Measurements from ENCODE around the gene GALK2.

Gene GALK2

DNA sequence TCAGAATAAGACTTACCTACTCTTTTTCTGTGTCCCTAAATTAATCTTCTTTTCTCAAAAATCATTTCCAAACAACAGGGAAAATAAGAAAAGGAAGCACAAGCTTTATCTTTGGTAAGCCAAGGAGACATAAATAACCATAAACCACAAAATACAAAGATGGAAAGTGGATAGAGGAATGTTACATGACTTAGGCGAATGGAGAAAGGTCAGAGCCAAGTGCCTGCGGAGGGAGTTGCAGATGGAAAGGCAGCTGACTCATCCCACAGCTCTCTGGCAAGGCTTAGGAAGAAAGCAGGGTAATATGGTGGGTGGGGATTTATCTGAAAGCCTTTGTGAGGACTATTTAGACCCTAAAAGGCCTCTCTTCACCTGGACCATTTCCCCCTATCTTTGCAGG is 72.8 kb downstream of the GALK2 start:
- ChIA-PET CTCF (no interaction called here), POLR2A (no interaction called here)
- no peak for TF ChIP-seq SP2 (tag by site-specific recombination; IDR thresholded peaks at IDR 0.05)
- no peak for TF ChIP-seq ZNF837 (tag by site-specific recombination; IDR thresholded peaks at IDR 0.05)
- TF ChIP-seq, protein P1, sequence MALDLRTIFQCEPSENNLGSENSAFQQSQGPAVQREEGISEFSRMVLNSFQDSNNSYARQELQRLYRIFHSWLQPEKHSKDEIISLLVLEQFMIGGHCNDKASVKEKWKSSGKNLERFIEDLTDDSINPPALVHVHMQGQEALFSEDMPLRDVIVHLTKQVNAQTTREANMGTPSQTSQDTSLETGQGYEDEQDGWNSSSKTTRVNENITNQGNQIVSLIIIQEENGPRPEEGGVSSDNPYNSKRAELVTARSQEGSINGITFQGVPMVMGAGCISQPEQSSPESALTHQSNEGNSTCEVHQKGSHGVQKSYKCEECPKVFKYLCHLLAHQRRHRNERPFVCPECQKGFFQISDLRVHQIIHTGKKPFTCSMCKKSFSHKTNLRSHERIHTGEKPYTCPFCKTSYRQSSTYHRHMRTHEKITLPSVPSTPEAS (tag by site-specific recombination; IDR thresholded peaks at IDR 0.05): no peak
- TF ChIP-seq ZNF23 (tag by site-specific recombination; IDR thresholded peaks at IDR 0.05; ENCODE audit: borderline replicate concordance): no peak
- TF ChIP-seq ZNF654 (tag by site-specific recombination; IDR thresholded peaks at IDR 0.05; ENCODE audit: low read depth): no peak
- no peak for TF ChIP-seq ZIC2 (tag by site-specific recombination; IDR thresholded peaks at IDR 0.05)
- TF ChIP-seq ZNF843 (tag by site-specific recombination; IDR thresholded peaks at IDR 0.05): no peak
- TF ChIP-seq, protein P2, sequence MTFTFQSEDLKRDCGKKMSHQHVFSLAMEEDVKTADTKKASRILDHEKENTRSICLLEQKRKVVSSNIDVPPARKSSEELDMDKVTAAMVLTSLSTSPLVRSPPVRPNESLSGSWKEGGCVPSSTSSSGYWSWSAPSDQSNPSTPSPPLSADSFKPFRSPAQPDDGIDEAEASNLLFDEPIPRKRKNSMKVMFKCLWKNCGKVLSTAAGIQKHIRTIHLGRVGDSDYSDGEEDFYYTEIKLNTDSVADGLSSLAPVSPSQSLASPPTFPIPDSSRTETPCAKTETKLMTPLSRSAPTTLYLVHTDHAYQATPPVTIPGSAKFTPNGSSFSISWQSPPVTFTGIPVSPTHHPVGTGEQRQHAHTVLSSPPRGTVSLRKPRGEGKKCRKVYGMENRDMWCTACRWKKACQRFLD (tag by site-specific recombination; IDR thresholded peaks at IDR 0.05): no peak
- TF ChIP-seq ZNF391 (tag by site-specific recombination; IDR thresholded peaks at IDR 0.05; ENCODE audit: borderline replicate concordance, low read depth): no peak
- TF ChIP-seq ZNF670 (tag by site-specific recombination; IDR thresholded peaks at IDR 0.05; ENCODE audit: low read depth): no peak
- no peak for TF ChIP-seq ZBTB20 (tag by site-specific recombination; IDR thresholded peaks at IDR 0.05)
- no peak for TF ChIP-seq ZFHX2 (tag by site-specific recombination; conservative IDR thresholded peaks at IDR 0.05)
- no peak for TF ChIP-seq ZNF324 (tag by site-specific recombination; IDR thresholded peaks at IDR 0.05)
- TF ChIP-seq ZNF138 (tag by site-specific recombination; IDR thresholded peaks at IDR 0.05; ENCODE audit: borderline replicate concordance): no peak
- no peak for TF ChIP-seq TSHZ1 (tag by site-specific recombination; IDR thresholded peaks at IDR 0.05; ENCODE audit: borderline replicate concordance)
- no peak for TF ChIP-seq HOXD13 (CRISPR knock-in tag; IDR thresholded peaks at IDR 0.05; ENCODE audit: borderline replicate concordance)
- Histone ChIP-seq H3K27ac (ENCODE audit: extremely low read depth, low read depth, low read length) (no peak overlapping the region), H3K4me3 (ENCODE audit: low read depth, low read length) (no peak overlapping the region), H3K36me3 (ENCODE audit: control insufficient read depth in 2 of 2, insufficient read depth in 1 of 2, low read length in 2 of 2) (peaks cover 0 to 7% of the 10 kb centered on the region in 2 experiments; a peak in 1 of 3 replicates), H3K4me1 (ENCODE audit: control insufficient read depth, insufficient read depth, low read length) (no peaks in the 10 kb centered on the region), H3K9me3 (ENCODE audit: control insufficient read depth, insufficient read depth, low read depth, low read length) (no peaks in the 10 kb centered on the region)

DNA sequence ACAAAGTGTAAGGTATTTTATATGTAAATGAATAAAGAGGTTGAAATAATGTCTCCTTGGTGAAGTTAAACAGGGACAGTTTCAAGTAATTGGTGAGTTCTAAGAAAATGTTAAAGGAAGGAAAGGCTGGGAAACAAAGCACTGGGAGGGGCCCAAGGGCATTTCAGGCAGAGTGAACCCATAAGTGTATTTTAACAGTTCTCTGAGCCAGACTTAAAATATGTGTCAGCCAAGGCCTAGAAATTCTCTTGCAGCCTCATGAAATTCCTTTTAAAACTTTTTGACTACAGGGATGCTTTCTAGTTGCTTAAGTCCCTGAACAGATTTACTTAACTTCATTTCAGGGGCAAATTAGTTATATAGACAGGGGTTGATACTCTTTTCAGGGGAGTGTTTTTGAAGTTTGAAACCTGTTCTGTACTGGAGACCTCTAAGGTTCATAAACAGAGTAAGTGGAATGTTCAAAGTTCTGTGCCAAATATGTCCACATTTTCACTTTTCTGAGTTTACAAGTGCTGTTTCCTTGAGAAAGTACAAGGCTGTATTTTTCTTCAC is 77.6 kb downstream of the GALK2 start:
- Histone ChIP-seq H3K36me3 (ENCODE audit: control insufficient read depth in 2 of 2, insufficient read depth in 1 of 2, low read length in 2 of 2) (peaks cover 0 to 3% of the 10 kb centered on the region in 2 experiments; a peak in 1 of 3 replicates), H3K9me3 (ENCODE audit: control insufficient read depth, insufficient read depth, low read depth, low read length) (no peaks in the 10 kb centered on the region), H3K27ac (ENCODE audit: extremely low read depth, low read depth, low read length) (no peak overlapping the region), H3K4me1 (ENCODE audit: control insufficient read depth, insufficient read depth, low read length) (no peaks in the 10 kb centered on the region), H3K4me3 (ENCODE audit: low read depth, low read length) (no peak overlapping the region)
- ChIA-PET POLR2A (no interaction called here), CTCF (interaction anchor here (1.0 kb wide), 1 partner anchor 12 kb away, joined by 3 read pairs; no protein-coding TSS in a partner anchor)
- TF ChIP-seq MZF1 (tag by site-specific recombination; IDR thresholded peaks at IDR 0.05; ENCODE audit: borderline replicate concordance) (no peak), PATZ1 (tag by site-specific recombination; IDR thresholded peaks at IDR 0.05) (no peak), ZNF571 (tag by site-specific recombination; IDR thresholded peaks at IDR 0.05) (no peak), ZNF433 (tag by site-specific recombination; IDR thresholded peaks at IDR 0.05; ENCODE audit: low read depth) (no peak)

Data from HEK293 (cell line).